SU-DHL-6 (cell line): ENCODE measurements around the gene CTXND1.
A peak's percentile ranks its signal among the peaks of the same experiment; 100 is the strongest.

Experiments used
- H2AFZ ChIP-seq: fragments of 200-600 bp; sonication (generic); 2 replicates; pipeline ENCODE4 v1.6.1; 2014; ENCODE audit warnings: low read depth, mild to moderate bottlenecking, moderate library complexity, mixed read lengths, antibody characterized with exemption, low read length; ENCODE audit not compliant: severe bottlenecking
- H3F3A ChIP-seq: fragments of 200-600 bp; shearing (Covaris generic); 2 replicates; pipeline ENCODE4 v1.6.0; 2016; ENCODE audit warnings: antibody characterized with exemption, mild to moderate bottlenecking; ENCODE audit not compliant: insufficient read depth
- H3K27ac ChIP-seq: fragments of 200-600 bp; sonication (generic); 2 replicates; pipeline ENCODE4 v1.5.1; 2016; ENCODE audit warnings: low read depth, mild to moderate bottlenecking, low read length, moderate library complexity, mixed read lengths
- H3K27me3 ChIP-seq: fragments of 200-600 bp; sonication (generic), shearing (Covaris generic); 2 replicates; pipeline ENCODE4 v1.6.0; 2014; ENCODE audit warnings: mild to moderate bottlenecking, low read length
- H3K36me3 ChIP-seq: fragments of 200-600 bp; sonication (generic); 2 replicates; pipeline ENCODE4 v1.6.1; 2014; ENCODE audit warnings: mild to moderate bottlenecking, low read length, mixed read lengths
- H3K4me2 ChIP-seq: fragments of 300-600, 200-600 bp; shearing (Covaris generic), sonication (generic); 2 replicates; pipeline ENCODE4 v1.6.0; 2014; ENCODE audit warnings: low read length, low read depth, mild to moderate bottlenecking; ENCODE audit not compliant: poor library complexity, severe bottlenecking
- H3K4me3 ChIP-seq: fragments of 200-600 bp; sonication (generic); 2 replicates; pipeline ENCODE4 v1.5.1; 2014; ENCODE audit warnings: antibody characterized with exemption, low read length, mild to moderate bottlenecking, mixed read lengths; ENCODE audit not compliant: insufficient read depth, poor library complexity, severe bottlenecking
- H3K79me2 ChIP-seq: fragments of 200-600 bp; sonication (generic); 2 replicates; pipeline ENCODE4 v1.6.1; 2014; ENCODE audit warnings: mild to moderate bottlenecking, low read length, moderate library complexity; ENCODE audit not compliant: insufficient read depth
- H3K9ac ChIP-seq: fragments of 200-600 bp; sonication (generic); 2 replicates; pipeline ENCODE4 v1.7.0; 2014; ENCODE audit warnings: mild to moderate bottlenecking, low read length
- H3K9me2 ChIP-seq: fragments of 200-600 bp; sonication (generic); replicated peaks from 2 replicates; pipeline ENCODE4 v1.6.1; 2014; ENCODE audit warnings: low read length; ENCODE audit not compliant: insufficient read depth
- H3K9me3 ChIP-seq: fragments of 200-600 bp; sonication (generic); 2 replicates; pipeline ENCODE4 v1.6.1; 2014; ENCODE audit warnings: low read length, mixed read lengths; ENCODE audit not compliant: insufficient read depth
- H4K20me1 ChIP-seq: fragments of 200-600 bp; sonication (generic); 2 replicates; pipeline ENCODE4 v1.6.1; 2014; ENCODE audit warnings: low read depth, mild to moderate bottlenecking, antibody characterized with exemption, low read length, moderate library complexity, mixed read lengths
- EZH2phosphoT487 ChIP-seq: fragments of 200-600 bp; sonication (generic), shearing (Covaris generic); conservative IDR thresholded peaks from 2 replicates; pipeline ENCODE4 v1.6.1; 2018; ENCODE audit warnings: mild to moderate bottlenecking, antibody characterized with exemption, low read length, moderate library complexity, mixed read lengths
- TF ChIP-seq, protein P1 (sequence below): fragments of 200-600 bp; sonication (generic); IDR thresholded peaks from one replicate; pipeline ENCODE4 v1.5.1; 2017; ENCODE audit warnings: antibody characterized with exemption, mild to moderate bottlenecking, low read length, moderate library complexity; ENCODE audit not compliant: insufficient read depth, poor library complexity, severe bottlenecking

CTXND1 gene

DNA sequence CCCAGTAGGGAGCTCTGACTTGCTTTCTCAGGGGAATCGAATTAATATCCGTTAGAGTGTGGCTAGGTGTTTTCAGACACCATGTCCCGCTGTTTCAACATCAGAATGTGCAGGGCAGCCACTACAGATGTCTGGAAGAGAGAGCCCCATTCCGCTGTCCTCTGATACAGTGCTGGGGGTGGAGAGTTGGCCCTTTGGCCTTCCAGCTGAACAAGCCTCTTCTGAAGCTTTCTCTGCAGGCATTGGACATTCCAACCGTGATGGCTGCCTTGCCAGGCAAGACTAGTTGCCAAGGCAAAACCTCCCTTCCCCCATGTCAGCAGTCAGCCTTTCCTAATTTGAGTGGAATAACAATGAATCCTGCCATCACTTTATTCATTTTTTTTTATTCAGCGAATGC is 97.7 kb downstream of the CTXND1 start:
- H3K27me3 ChIP-seq, result no peaks in the 10 kb centered on the region
- no peak overlapping the region for H3K27ac ChIP-seq
- no peak overlapping the region for H2AFZ ChIP-seq
- no peaks in the 10 kb centered on the region for H3K9me3 ChIP-seq
- TF ChIP-seq EZH2phosphoT487, result no peak
- TF ChIP-seq, protein P1, sequence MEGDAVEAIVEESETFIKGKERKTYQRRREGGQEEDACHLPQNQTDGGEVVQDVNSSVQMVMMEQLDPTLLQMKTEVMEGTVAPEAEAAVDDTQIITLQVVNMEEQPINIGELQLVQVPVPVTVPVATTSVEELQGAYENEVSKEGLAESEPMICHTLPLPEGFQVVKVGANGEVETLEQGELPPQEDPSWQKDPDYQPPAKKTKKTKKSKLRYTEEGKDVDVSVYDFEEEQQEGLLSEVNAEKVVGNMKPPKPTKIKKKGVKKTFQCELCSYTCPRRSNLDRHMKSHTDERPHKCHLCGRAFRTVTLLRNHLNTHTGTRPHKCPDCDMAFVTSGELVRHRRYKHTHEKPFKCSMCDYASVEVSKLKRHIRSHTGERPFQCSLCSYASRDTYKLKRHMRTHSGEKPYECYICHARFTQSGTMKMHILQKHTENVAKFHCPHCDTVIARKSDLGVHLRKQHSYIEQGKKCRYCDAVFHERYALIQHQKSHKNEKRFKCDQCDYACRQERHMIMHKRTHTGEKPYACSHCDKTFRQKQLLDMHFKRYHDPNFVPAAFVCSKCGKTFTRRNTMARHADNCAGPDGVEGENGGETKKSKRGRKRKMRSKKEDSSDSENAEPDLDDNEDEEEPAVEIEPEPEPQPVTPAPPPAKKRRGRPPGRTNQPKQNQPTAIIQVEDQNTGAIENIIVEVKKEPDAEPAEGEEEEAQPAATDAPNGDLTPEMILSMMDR, result no peak
- H3K36me3 ChIP-seq, result no peaks in the 10 kb centered on the region
- H3K79me2 ChIP-seq, result no peaks in the 10 kb centered on the region
- no peaks in the 10 kb centered on the region for H3K9me2 ChIP-seq
- 0 out of 2 replicates have a peak, but pooled peaks cover 5% of the 10 kb centered on the region for H3F3A ChIP-seq
- H3K4me2 ChIP-seq, result no peak overlapping the region
- no peak overlapping the region for H3K9ac ChIP-seq
- no peak overlapping the region for H3K4me3 ChIP-seq
- H4K20me1 ChIP-seq, result no peaks in the 10 kb centered on the region

DNA sequence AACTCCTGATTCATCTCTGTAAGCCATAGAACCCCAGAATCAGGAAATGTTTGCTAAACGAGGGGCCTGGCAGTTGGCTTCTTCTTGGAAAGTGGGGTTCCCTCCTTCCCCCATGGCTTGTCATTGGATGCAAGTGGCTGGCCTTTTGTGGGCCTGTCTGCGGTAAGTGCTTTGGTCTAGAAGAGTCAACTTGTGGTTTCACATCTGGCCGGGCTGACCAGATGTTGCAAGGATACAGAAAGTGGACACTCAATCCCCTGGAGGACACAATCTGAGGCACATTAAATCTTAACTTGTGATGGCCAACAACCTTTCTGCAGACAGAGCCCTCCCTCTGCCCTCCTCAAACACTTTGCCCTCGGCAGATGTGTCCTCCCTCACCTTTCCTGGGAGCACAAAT is 98.1 kb downstream of the CTXND1 start:
- Histone ChIP-seq H2AFZ (no peak overlapping the region), H3K4me3 (peak overlapping the region; percentile 78), H3K9me3 (no peaks in the 10 kb centered on the region), H3K79me2 (no peaks in the 10 kb centered on the region), H3K9ac (0 out of 2 replicates have a peak overlapping the region, but pooled peaks have one; percentile 66), H3F3A (0 out of 2 replicates have a peak, but pooled peaks cover 5% of the 10 kb centered on the region), H4K20me1 (no peaks in the 10 kb centered on the region), H3K9me2 (no peaks in the 10 kb centered on the region), H3K27ac (no peak overlapping the region), H3K36me3 (no peaks in the 10 kb centered on the region), H3K27me3 (no peaks in the 10 kb centered on the region), H3K4me2 (peak overlapping the region; percentile 76)
- TF ChIP-seq, protein P1, result no peak
- no peak for TF ChIP-seq EZH2phosphoT487

DNA sequence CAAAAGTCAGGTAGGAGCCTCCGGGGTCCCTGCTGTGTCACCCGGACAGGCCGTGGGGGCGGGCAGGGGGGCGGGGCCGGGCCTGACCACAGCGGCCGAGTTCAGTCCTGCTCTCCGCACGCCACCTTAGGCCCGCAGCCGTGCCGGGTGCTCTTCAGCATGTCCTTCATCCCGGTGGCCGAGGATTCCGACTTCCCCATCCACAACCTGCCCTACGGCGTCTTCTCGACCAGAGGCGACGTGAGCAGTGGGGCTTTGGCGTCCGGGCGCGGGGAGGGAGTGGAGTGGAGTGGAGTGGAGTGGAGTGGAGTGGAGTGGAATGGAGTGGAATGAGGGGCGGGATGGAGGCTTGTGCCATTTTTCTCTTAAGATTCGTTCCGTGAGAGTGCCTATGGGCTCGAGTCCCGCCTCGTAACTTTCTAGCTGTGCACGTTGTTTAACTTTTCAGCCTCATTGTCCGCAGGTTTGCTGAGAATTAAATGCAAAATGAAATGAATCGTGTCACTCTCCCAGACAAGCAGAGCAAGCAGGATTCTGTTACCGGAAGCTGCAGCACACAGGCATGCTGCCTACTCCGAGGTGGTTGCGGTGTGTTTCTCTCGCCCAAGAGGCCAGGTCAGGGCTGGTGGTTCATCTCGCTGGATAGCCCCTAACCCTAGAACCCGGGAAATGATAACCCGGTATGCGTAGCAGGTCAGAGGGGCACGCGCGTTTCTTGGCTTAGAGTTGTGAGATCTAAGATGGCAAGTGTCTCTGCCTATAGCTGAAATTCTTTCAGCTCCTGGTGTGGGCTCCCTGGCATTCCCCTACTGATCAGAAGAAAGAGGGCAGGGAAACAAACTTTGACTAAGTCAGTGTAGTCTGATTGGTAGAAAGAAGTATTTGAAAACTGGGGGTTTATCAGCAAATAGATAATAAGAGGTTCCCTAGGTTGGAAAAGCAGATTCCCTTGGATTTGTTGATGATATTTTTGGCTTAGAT is 98.8 kb downstream of the CTXND1 start, which contains the start of gene FAH:
Gene FAH (plus strand): TSS at position 104 of the 981 bp plus-strand sequence. CDS start 56 bp downstream, at position 160.
- Histone ChIP-seq H3K4me3 (peak within 1 kb of the TSS; percentile 78), H3K36me3 (no peaks in the 10 kb centered on the region), H4K20me1 (no peaks in the 10 kb centered on the region), H3F3A (0 out of 2 replicates have a peak, but pooled peaks cover 5% of the 10 kb centered on the region), H2AFZ (peak within 1 kb of the TSS; percentile 94), H3K4me2 (peak within 1 kb of the TSS; percentile 76), H3K9me3 (no peaks in the 10 kb centered on the region), H3K9me2 (no peaks in the 10 kb centered on the region), H3K27ac (no peak within 1 kb of the TSS), H3K9ac (peak within 1 kb of the TSS; percentile 66), H3K27me3 (no peaks in the 10 kb centered on the region), H3K79me2 (no peaks in the 10 kb centered on the region)
- no peak for TF ChIP-seq EZH2phosphoT487
- TF ChIP-seq, protein P1, result no peak
